HEK293 (cell line): ENCODE data around the gene BRWD1.

Experiments used
- BCL11A ChIP-seq: fragments of 450-650 bp; formaldehyde crosslinking; IDR thresholded peaks from 2 replicates; pipeline ENCODE4 v1.5.1; 2016; ENCODE audit warnings: low read depth, missing biosample characterization, missing genetic modification characterization
- EGR2 ChIP-seq: fragments of 450-650 bp; formaldehyde crosslinking; IDR thresholded peaks from 2 replicates; pipeline ENCODE4 v1.5.1; 2016; ENCODE audit warnings: low read depth, missing biosample characterization, missing genetic modification characterization
- IKZF3 ChIP-seq: fragments of 450-650 bp; IDR thresholded peaks from 2 replicates; pipeline ENCODE4 v1.5.0; 2018; ENCODE audit warnings: missing biosample characterization, mild to moderate bottlenecking, missing genetic modification characterization, moderate library complexity
- KLF1 ChIP-seq: fragments of 450-650 bp; formaldehyde crosslinking; IDR thresholded peaks from 2 replicates; pipeline ENCODE4 v1.5.1; 2016; ENCODE audit warnings: missing biosample characterization, missing genetic modification characterization
- REPIN1 ChIP-seq: fragments of 450-650 bp; formaldehyde crosslinking; IDR thresholded peaks from 2 replicates; pipeline ENCODE4 v1.5.1; 2017; ENCODE audit warnings: missing biosample characterization, missing genetic modification characterization, low read depth
- ZBTB21 ChIP-seq: fragments of 450-650 bp; formaldehyde crosslinking; IDR thresholded peaks from 2 replicates; pipeline ENCODE4 v1.5.1; 2017; ENCODE audit warnings: missing biosample characterization, missing genetic modification characterization
- ZFHX2 ChIP-seq: fragments of 450-650 bp; formaldehyde crosslinking; conservative IDR thresholded peaks from 2 replicates; pipeline ENCODE4 v1.5.1; 2016; ENCODE audit warnings: missing biosample characterization, missing genetic modification characterization
- ZIC2 ChIP-seq: fragments of 450-650 bp; formaldehyde crosslinking; IDR thresholded peaks from 2 replicates; pipeline ENCODE4 v1.5.1; 2016; ENCODE audit warnings: missing biosample characterization, missing genetic modification characterization
- ZNF112 ChIP-seq: fragments of 450-650 bp; formaldehyde crosslinking; IDR thresholded peaks from 2 replicates; pipeline ENCODE4 v1.5.0; 2017; ENCODE audit warnings: missing biosample characterization, missing genetic modification characterization
- ZNF114 ChIP-seq: fragments of 450-650 bp; formaldehyde crosslinking; IDR thresholded peaks from 2 replicates; pipeline ENCODE4 v1.5.0; 2017; ENCODE audit warnings: missing biosample characterization, missing genetic modification characterization
- ZNF121 ChIP-seq: fragments of 450-650 bp; formaldehyde crosslinking; IDR thresholded peaks from 2 replicates; pipeline ENCODE4 v1.5.1; 2016; ENCODE audit warnings: missing biosample characterization, missing genetic modification characterization
- ZNF132 ChIP-seq: fragments of 450-650 bp; formaldehyde crosslinking; IDR thresholded peaks from 2 replicates; pipeline ENCODE4 v1.5.1; 2017; ENCODE audit warnings: missing biosample characterization, missing genetic modification characterization, borderline replicate concordance
- ZNF133 ChIP-seq: fragments of 450-650 bp; formaldehyde crosslinking; IDR thresholded peaks from 2 replicates; pipeline ENCODE4 v1.5.1; 2016; ENCODE audit warnings: missing biosample characterization, missing genetic modification characterization
- ZNF138 ChIP-seq: fragments of 450-650 bp; formaldehyde crosslinking; IDR thresholded peaks from 2 replicates; pipeline ENCODE4 v1.5.1; 2016; ENCODE audit warnings: missing biosample characterization, missing genetic modification characterization, borderline replicate concordance
- ZNF157 ChIP-seq: fragments of 450-650 bp; formaldehyde crosslinking; IDR thresholded peaks from 2 replicates; pipeline ENCODE4 v1.5.1; 2016; ENCODE audit warnings: missing biosample characterization, missing genetic modification characterization
- ZNF211 ChIP-seq: fragments of 450-650 bp; formaldehyde crosslinking; IDR thresholded peaks from 2 replicates; pipeline ENCODE4 v1.5.1; 2016; ENCODE audit warnings: low read depth, missing biosample characterization, missing genetic modification characterization
- ZNF214 ChIP-seq: fragments of 450-650 bp; formaldehyde crosslinking; IDR thresholded peaks from 2 replicates; pipeline ENCODE4 v1.5.1; 2017; ENCODE audit warnings: missing biosample characterization, mild to moderate bottlenecking, missing genetic modification characterization, borderline replicate concordance
- ZNF239 ChIP-seq: fragments of 450-650 bp; formaldehyde crosslinking; IDR thresholded peaks from 2 replicates; pipeline ENCODE4 v1.5.1; 2016; ENCODE audit warnings: missing biosample characterization, missing genetic modification characterization
- ZNF248 ChIP-seq: fragments of 450-650 bp; formaldehyde crosslinking; IDR thresholded peaks from 2 replicates; pipeline ENCODE4 v1.5.1; 2017; ENCODE audit warnings: missing biosample characterization, missing genetic modification characterization
- ZNF302 ChIP-seq: fragments of 450-650 bp; formaldehyde crosslinking; IDR thresholded peaks from 2 replicates; pipeline ENCODE4 v1.5.1; 2016; ENCODE audit warnings: missing biosample characterization, missing genetic modification characterization, low read depth
- ZNF366 ChIP-seq: fragments of 450-650 bp; formaldehyde crosslinking; conservative IDR thresholded peaks from 2 replicates; pipeline ENCODE4 v1.5.1; 2016; ENCODE audit warnings: missing biosample characterization, missing genetic modification characterization
- ZNF37A ChIP-seq: fragments of 450-650 bp; IDR thresholded peaks from 2 replicates; pipeline ENCODE4 v1.5.1; 2018; ENCODE audit warnings: missing biosample characterization, missing genetic modification characterization
- ZNF391 ChIP-seq: fragments of 450-650 bp; formaldehyde crosslinking; IDR thresholded peaks from 2 replicates; pipeline ENCODE4 v1.5.1; 2016; ENCODE audit warnings: low read depth, missing biosample characterization, missing genetic modification characterization, borderline replicate concordance
- ZNF416 ChIP-seq: fragments of 450-650 bp; formaldehyde crosslinking; IDR thresholded peaks from 2 replicates; pipeline ENCODE4 v1.5.1; 2016; ENCODE audit warnings: missing biosample characterization, missing genetic modification characterization
- ZNF423 ChIP-seq: fragments of 450-650 bp; formaldehyde crosslinking; IDR thresholded peaks from 2 replicates; pipeline ENCODE4 v1.5.1; 2016; ENCODE audit warnings: missing biosample characterization, missing genetic modification characterization
- ZNF560 ChIP-seq: fragments of 450-650 bp; formaldehyde crosslinking; IDR thresholded peaks from 2 replicates; pipeline ENCODE4 v1.5.1; 2017; ENCODE audit warnings: missing biosample characterization, missing genetic modification characterization, borderline replicate concordance
- ZNF660 ChIP-seq: fragments of 450-650 bp; IDR thresholded peaks from 2 replicates; pipeline ENCODE4 v1.5.1; 2018; ENCODE audit warnings: missing biosample characterization, mild to moderate bottlenecking, missing genetic modification characterization
- ZNF707 ChIP-seq: fragments of 450-650 bp; formaldehyde crosslinking; IDR thresholded peaks from 2 replicates; pipeline ENCODE4 v1.5.1; 2016; ENCODE audit warnings: missing biosample characterization, missing genetic modification characterization
- ZNF791 ChIP-seq: fragments of 450-650 bp; formaldehyde crosslinking; IDR thresholded peaks from 2 replicates; pipeline ENCODE4 v1.5.1; 2016; ENCODE audit warnings: missing biosample characterization, missing genetic modification characterization
- TF ChIP-seq, protein P1 (sequence below): fragments of 450-650 bp; formaldehyde crosslinking; IDR thresholded peaks from 2 replicates; pipeline ENCODE4 v1.5.1; 2016; ENCODE audit warnings: missing biosample characterization, missing genetic modification characterization
- TF ChIP-seq, protein P2 (sequence below): fragments of 450-650 bp; IDR thresholded peaks from 2 replicates; pipeline ENCODE4 v1.5.1; 2018; ENCODE audit warnings: missing biosample characterization, mild to moderate bottlenecking, missing genetic modification characterization
- TF ChIP-seq, protein P3 (sequence below): fragments of 450-650 bp; formaldehyde crosslinking; IDR thresholded peaks from 2 replicates; pipeline ENCODE4 v1.5.1; 2016; ENCODE audit warnings: missing biosample characterization, missing genetic modification characterization
- TF ChIP-seq, protein P4 (sequence below): fragments of 450-650 bp; formaldehyde crosslinking; IDR thresholded peaks from 2 replicates; pipeline ENCODE4 v1.5.1; 2016; ENCODE audit warnings: missing biosample characterization, missing genetic modification characterization
- TF ChIP-seq, protein P5 (sequence below): fragments of 450-650 bp; formaldehyde crosslinking; IDR thresholded peaks from 2 replicates; pipeline ENCODE4 v1.5.1; 2017; ENCODE audit warnings: missing biosample characterization, missing genetic modification characterization
- TF ChIP-seq, protein P6 (sequence below): fragments of 450-650 bp; formaldehyde crosslinking; IDR thresholded peaks from 2 replicates; pipeline ENCODE4 v1.5.1; 2016; ENCODE audit warnings: missing biosample characterization, missing genetic modification characterization
- TF ChIP-seq, protein P7 (sequence below): fragments of 450-650 bp; formaldehyde crosslinking; IDR thresholded peaks from 2 replicates; pipeline ENCODE4; 2016; ENCODE audit warnings: missing biosample characterization, missing genetic modification characterization

BRWD1 gene

DNA sequence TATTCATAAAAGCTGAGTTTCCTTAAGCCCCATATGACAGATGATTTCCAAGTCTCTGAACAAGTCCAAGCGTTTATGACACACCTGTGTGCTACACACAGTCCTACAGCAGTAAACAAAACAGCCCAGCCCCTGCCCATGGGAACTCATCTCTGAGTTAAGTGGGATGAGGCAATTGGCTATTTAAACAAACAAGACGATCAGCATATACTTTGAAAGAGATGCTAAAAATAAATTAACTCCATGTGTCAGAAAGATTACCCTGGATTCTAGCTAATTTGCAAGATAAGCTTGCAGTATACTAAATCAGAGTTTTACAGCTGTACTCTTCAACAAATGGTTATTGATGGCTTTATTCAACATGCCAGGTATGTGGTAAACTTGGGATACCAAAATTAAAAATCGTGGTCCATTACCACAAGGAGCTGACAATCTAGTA is 137.1 kb downstream of the BRWD1 start (continued):
- TF ChIP-seq ZNF791 (tag by site-specific recombination), result no peak
- TF ChIP-seq REPIN1 (tag by site-specific recombination), result no peak
- no peak for TF ChIP-seq ZNF660 (tag by site-specific recombination)
- TF ChIP-seq ZNF366, result peak; percentile 90
- TF ChIP-seq, protein P1, sequence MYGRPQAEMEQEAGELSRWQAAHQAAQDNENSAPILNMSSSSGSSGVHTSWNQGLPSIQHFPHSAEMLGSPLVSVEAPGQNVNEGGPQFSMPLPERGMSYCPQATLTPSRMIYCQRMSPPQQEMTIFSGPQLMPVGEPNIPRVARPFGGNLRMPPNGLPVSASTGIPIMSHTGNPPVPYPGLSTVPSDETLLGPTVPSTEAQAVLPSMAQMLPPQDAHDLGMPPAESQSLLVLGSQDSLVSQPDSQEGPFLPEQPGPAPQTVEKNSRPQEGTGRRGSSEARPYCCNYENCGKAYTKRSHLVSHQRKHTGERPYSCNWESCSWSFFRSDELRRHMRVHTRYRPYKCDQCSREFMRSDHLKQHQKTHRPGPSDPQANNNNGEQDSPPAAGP (tag by site-specific recombination), result peak; percentile 24; the same call in 1 of the 2 replicates
- TF ChIP-seq ZBTB21 (tag by site-specific recombination), result no peak
- no peak for TF ChIP-seq ZNF37A
- TF ChIP-seq, protein P2, sequence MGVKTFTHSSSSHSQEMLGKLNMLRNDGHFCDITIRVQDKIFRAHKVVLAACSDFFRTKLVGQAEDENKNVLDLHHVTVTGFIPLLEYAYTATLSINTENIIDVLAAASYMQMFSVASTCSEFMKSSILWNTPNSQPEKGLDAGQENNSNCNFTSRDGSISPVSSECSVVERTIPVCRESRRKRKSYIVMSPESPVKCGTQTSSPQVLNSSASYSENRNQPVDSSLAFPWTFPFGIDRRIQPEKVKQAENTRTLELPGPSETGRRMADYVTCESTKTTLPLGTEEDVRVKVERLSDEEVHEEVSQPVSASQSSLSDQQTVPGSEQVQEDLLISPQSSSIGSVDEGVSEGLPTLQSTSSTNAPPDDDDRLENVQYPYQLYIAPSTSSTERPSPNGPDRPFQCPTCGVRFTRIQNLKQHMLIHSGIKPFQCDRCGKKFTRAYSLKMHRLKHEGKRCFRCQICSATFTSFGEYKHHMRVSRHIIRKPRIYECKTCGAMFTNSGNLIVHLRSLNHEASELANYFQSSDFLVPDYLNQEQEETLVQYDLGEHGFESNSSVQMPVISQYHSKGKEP (tag by site-specific recombination), result peak; percentile 76
- TF ChIP-seq ZIC2 (tag by site-specific recombination), result no peak
- TF ChIP-seq ZNF121, result no peak
- no peak for TF ChIP-seq ZNF114 (tag by site-specific recombination)
- TF ChIP-seq ZNF391 (tag by site-specific recombination), result 0 out of 2 replicates have a peak, but pooled peaks have one; percentile 39
- TF ChIP-seq, protein P3, sequence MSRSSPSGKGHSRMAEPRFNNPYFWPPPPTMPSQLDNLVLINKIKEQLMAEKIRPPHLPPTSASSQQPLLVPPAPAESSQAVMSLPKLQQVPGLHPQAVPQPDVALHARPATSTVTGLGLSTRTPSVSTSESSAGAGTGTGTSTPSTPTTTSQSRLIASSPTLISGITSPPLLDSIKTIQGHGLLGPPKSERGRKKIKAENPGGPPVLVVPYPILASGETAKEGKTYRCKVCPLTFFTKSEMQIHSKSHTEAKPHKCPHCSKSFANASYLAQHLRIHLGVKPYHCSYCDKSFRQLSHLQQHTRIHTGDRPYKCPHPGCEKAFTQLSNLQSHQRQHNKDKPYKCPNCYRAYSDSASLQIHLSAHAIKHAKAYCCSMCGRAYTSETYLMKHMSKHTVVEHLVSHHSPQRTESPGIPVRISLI (tag by site-specific recombination), result no peak
- TF ChIP-seq ZNF560 (tag by site-specific recombination), result no peak
- no peak for TF ChIP-seq ZNF211
- no peak for TF ChIP-seq EGR2
- TF ChIP-seq, protein P4, sequence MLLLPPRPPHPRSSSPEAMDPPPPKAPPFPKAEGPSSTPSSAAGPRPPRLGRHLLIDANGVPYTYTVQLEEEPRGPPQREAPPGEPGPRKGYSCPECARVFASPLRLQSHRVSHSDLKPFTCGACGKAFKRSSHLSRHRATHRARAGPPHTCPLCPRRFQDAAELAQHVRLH, result no peak
- no peak for TF ChIP-seq ZFHX2 (tag by site-specific recombination)
- no peak for TF ChIP-seq ZNF707
- TF ChIP-seq ZNF157 (tag by site-specific recombination), result no peak
- TF ChIP-seq ZNF423, result 0 out of 2 replicates have a peak, but pooled peaks have one; percentile 2
- no peak for TF ChIP-seq ZNF133 (tag by site-specific recombination)
- TF ChIP-seq ZNF239 (tag by site-specific recombination), result no peak
- no peak; the same call in none of the 2 replicates for TF ChIP-seq IKZF3 (tag by site-specific recombination)
- TF ChIP-seq BCL11A (tag by site-specific recombination), result no peak
- TF ChIP-seq, protein P5, sequence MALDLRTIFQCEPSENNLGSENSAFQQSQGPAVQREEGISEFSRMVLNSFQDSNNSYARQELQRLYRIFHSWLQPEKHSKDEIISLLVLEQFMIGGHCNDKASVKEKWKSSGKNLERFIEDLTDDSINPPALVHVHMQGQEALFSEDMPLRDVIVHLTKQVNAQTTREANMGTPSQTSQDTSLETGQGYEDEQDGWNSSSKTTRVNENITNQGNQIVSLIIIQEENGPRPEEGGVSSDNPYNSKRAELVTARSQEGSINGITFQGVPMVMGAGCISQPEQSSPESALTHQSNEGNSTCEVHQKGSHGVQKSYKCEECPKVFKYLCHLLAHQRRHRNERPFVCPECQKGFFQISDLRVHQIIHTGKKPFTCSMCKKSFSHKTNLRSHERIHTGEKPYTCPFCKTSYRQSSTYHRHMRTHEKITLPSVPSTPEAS (tag by site-specific recombination), result no peak
- TF ChIP-seq KLF1 (tag by site-specific recombination), result no peak; the same call in 1 of the 2 replicates
- no peak for TF ChIP-seq ZNF302 (tag by site-specific recombination)
- TF ChIP-seq, protein P6, sequence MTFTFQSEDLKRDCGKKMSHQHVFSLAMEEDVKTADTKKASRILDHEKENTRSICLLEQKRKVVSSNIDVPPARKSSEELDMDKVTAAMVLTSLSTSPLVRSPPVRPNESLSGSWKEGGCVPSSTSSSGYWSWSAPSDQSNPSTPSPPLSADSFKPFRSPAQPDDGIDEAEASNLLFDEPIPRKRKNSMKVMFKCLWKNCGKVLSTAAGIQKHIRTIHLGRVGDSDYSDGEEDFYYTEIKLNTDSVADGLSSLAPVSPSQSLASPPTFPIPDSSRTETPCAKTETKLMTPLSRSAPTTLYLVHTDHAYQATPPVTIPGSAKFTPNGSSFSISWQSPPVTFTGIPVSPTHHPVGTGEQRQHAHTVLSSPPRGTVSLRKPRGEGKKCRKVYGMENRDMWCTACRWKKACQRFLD (tag by site-specific recombination), result no peak
- TF ChIP-seq ZNF132, result no peak
- TF ChIP-seq ZNF416 (tag by site-specific recombination), result no peak
- TF ChIP-seq, protein P7, sequence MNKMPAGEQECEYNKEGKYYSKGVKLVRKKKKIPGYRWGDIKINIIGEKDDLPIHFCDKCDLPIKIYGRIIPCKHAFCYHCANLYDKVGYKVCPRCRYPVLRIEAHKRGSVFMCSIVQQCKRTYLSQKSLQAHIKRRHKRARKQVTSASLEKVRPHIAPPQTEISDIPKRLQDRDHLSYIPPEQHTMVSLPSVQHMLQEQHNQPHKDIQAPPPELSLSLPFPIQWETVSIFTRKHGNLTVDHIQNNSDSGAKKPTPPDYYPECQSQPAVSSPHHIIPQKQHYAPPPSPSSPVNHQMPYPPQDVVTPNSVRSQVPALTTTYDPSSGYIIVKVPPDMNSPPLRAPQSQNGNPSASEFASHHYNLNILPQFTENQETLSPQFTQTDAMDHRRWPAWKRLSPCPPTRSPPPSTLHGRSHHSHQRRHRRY, result no peak
- no peak for TF ChIP-seq ZNF214 (tag by site-specific recombination)
- TF ChIP-seq ZNF248 (tag by site-specific recombination), result no peak
- TF ChIP-seq ZNF112 (tag by site-specific recombination), result no peak
- no peak for TF ChIP-seq ZNF138 (tag by site-specific recombination)
